NCI-H2196 (cell line): ENCODE results near the gene DNAAF3.

Experiments used
- DNase-seq: peaks from one replicate; lab custom pipeline; 2025; ENCODE audit not compliant: unreplicated experiment; lab: John Stamatoyannopoulos, UW

The DNAAF3 gene

GRCh38 chr19:55116859-55117662, 49.4 kb downstream of the DNAAF3 start, which contains the start of gene PPP1R12C:
Gene PPP1R12C, minus strand, starts transcription at chr19:55117637. Its CDS starts 94 bp downstream, at chr19:55117543.
- DNase-seq, result no peak

- no peak for DNase-seq
Observed at GRCh38 chr19:55116232-55116858, 50.1 kb downstream of the DNAAF3 start.

DNA sequence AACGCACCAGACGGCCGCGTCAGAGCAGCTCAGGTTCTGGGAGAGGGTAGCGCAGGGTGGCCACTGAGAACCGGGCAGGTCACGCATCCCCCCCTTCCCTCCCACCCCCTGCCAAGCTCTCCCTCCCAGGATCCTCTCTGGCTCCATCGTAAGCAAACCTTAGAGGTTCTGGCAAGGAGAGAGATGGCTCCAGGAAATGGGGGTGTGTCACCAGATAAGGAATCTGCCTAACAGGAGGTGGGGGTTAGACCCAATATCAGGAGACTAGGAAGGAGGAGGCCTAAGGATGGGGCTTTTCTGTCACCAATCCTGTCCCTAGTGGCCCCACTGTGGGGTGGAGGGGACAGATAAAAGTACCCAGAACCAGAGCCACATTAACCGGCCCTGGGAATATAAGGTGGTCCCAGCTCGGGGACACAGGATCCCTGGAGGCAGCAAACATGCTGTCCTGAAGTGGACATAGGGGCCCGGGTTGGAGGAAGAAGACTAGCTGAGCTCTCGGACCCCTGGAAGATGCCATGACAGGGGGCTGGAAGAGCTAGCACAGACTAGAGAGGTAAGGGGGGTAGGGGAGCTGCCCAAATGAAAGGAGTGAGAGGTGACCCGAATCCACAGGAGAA, 50.9 kb downstream of the DNAAF3 start:
- no peak for DNase-seq

DNA sequence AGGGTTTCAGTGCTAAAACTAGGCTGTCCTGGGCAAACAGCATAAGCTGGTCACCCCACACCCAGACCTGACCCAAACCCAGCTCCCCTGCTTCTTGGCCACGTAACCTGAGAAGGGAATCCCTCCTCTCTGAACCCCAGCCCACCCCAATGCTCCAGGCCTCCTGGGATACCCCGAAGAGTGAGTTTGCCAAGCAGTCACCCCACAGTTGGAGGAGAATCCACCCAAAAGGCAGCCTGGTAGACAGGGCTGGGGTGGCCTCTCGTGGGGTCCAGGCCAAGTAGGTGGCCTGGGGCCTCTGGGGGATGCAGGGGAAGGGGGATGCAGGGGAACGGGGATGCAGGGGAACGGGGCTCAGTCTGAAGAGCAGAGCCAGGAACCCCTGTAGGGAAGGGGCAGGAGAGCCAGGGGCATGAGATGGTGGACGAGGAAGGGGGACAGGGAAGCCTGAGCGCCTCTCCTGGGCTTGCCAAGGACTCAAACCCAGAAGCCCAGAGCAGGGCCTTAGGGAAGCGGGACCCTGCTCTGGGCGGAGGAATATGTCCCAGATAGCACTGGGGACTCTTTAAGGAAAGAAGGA, 51.8 kb downstream of the DNAAF3 start:
- DNase-seq, result no peak

DNA sequence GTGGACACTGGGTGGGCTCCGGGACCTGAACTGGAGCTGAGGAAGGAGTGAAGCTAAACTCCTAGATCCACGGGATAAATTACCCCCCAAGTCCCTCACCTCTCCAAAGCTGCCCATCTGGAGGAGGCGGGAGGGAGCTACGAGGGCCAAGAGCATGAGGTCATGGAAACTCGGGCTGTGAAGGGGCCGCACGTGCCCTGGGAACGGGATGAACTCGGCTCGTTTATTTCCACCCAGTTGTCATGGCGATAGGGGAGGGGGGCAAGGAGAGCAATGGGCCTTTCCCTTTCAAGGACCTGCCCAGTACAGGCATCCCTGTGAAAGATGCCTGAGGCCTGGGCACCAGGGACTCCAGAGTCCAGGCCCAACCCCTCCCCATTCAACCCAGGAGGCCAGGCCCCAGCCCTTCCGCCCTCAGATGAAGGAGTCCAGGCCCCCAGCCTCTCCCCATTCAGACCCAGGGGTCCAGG, 52.8 kb downstream of the DNAAF3 start:
- DNase-seq, result peak; percentile 61

DNA sequence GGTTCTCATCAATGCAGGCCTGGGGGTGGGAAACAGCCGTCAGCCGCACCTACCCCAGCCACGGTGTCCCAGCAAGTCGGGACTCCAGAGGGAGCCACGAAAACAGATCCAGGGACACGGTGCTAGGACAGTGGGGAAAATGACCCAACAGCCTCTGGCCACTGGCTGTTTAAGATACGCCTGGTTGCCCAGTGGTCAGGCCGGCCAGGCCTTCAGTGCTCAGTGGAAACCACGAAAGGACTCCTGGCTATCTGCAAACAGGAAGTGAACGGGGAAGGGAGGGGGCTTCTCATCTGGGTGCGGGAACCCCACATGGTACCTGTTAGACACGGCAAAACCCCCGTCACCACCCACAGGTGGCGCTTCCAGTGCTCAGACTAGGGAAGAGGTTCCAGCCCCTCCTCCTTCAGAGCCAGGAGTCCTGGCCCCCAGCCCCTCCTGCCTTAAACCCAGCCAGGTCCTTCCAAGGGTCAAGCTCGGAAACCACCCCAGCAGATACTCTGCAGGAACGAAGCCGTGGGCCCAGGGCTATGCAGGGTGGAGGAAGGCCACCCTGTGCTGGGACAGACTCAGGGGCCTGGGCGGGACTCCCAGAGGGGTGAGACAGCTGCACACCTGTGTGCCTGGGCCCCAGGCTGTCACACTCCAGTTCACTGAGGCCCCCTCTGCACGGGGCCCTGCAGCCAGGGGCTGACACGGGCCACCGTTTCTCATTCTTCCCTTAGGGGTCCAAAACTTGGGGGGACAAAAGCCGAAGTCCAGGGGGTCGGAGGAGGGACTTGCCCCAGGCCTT, 53.4 kb downstream of the DNAAF3 start:
- DNase-seq, result no peak

GRCh38 chr19:55112246-55112776, 54.1 kb downstream of the DNAAF3 start:
- no peak for DNase-seq

DNA sequence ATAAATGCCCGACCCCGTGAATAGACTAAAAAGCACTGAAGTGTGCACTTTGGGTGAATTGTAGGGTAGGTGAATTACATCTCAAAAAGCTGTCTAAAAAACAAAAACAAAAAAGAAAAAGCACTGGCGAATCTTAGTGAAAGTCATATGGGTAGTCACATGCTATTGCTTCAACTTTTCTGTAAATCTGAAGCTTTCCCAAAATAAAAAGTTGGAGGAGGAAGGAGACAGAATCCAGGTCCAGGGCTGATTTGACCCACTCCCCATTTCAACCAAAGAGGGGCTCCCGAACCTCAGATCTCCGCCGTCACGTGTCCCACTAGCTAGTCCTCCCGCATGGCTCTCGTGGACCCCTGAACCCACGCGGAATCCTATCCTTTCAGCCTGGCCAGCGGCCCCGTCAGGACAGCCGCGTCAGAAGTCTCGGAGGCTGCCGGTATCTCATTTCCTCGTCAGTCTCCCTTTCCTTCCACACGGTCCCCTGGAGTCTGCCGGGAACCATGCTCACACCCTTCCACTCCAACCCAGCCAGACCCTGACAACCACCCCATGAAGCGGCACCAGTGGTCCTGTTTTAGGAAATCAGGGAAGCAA, 55.1 kb downstream of the DNAAF3 start:
- DNase-seq, result no peak

- no peak for DNase-seq
Observed at GRCh38 chr19:55109527-55110291, 56.7 kb downstream of the DNAAF3 start.
